NT2/D1 (cell line): ENCODE results near the gene CNOT10.

ENCODE experiments used
- DNase-seq: peaks from one replicate; pipeline ENCODE4 v3.0.0-alpha.2; 2011; ENCODE audit warnings: low read depth, low spot score
- H3K27me3 ChIP-seq: 2 replicates; pipeline ENCODE4 v1.6.0; 2011; ENCODE audit warnings: mild to moderate bottlenecking; ENCODE audit not compliant: insufficient read length, insufficient read depth
- H3K36me3 ChIP-seq: 2 replicates; pipeline ENCODE4 v1.6.1; 2011; ENCODE audit warnings: mild to moderate bottlenecking, low read length, mixed read lengths; ENCODE audit not compliant: insufficient read depth, insufficient read length
- H3K4me1 ChIP-seq: 2 replicates; pipeline ENCODE4 v1.5.1; 2011; ENCODE audit not compliant: insufficient read depth, insufficient read length
- H3K4me3 ChIP-seq: 2 replicates; pipeline ENCODE4 v1.5.1; 2011; ENCODE audit warnings: low read depth; ENCODE audit not compliant: insufficient read length
- H3K9ac ChIP-seq: 2 replicates; pipeline ENCODE4 v1.6.0; 2011; ENCODE audit warnings: low read depth; ENCODE audit not compliant: insufficient read length
- H3K9me3 ChIP-seq: 2 replicates; pipeline ENCODE4 v1.5.1; 2011; ENCODE audit warnings: mild to moderate bottlenecking, low read length; ENCODE audit not compliant: insufficient read depth
- SUZ12 ChIP-seq: IDR thresholded peaks from 2 replicates; pipeline ENCODE4 v1.6.1; 2011; ENCODE audit not compliant: insufficient read length, insufficient read depth; ENCODE audit errors: extremely low read depth
- YY1 ChIP-seq: IDR thresholded peaks from 2 replicates; pipeline ENCODE4 v1.6.1; 2011; ENCODE audit not compliant: insufficient read length, insufficient read depth
- ZNF274 ChIP-seq: IDR thresholded peaks from 2 replicates; pipeline ENCODE4 v1.6.1; 2011; ENCODE audit warnings: mild to moderate bottlenecking, low read depth, low read length

CNOT10 gene

DNA sequence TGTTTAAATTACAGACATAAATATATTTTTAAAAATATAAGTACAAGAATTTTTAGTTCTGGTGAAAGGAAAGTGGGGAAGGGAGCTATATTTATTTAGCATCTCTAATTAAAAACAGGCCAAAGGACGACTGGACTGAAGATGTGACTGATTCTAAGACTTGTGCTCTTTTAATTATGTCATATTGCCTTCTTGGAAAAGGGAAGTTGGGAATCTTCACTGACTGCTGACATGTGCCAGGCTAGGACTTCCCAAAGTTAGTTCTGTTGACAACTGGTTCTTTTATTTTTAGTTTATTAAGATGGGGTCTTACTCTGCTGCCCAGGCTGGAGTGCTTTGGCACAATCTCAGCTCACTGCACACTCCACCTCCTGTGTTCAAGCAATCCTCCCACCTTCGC, 13.5 kb downstream of the CNOT10 start:
- Histone ChIP-seq H3K27me3 (no peaks in the 10 kb centered on the region), H3K9ac (no peak overlapping the region), H3K9me3 (no peaks in the 10 kb centered on the region), H3K36me3 (peaks cover 7% of the 10 kb centered on the region), H3K4me1 (no peaks in the 10 kb centered on the region), H3K4me3 (no peak overlapping the region)
- DNase-seq, result no peak
- no peak for TF ChIP-seq ZNF274
- TF ChIP-seq SUZ12, result no peak
- no peak for TF ChIP-seq YY1

DNA sequence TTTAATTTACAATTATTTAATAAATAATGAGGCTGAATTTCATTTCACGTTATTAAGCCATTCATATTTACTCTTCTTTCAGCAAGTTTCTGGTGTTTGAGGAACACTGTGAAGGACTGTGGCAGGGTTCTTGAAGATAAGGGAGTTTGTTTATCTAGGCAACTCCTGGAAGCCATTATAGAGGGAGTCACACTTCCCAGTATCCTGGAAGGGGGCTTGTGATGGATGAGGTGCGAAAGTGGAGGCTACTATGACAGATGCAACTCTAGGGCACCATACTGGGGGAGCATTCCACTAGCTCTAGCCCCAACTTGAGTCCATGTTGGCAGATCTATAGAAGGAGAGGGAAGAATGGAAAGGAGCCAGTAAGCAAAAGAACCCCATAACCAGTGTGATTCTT, 14.4 kb downstream of the CNOT10 start:
- H3K9me3 ChIP-seq, result no peaks in the 10 kb centered on the region
- H3K36me3 ChIP-seq, result peaks cover 11% of the 10 kb centered on the region
- no peak for DNase-seq
- no peaks in the 10 kb centered on the region for H3K4me1 ChIP-seq
- no peak overlapping the region for H3K9ac ChIP-seq
- H3K27me3 ChIP-seq, result no peaks in the 10 kb centered on the region
- TF ChIP-seq ZNF274, result no peak
- no peak for TF ChIP-seq SUZ12
- no peak for TF ChIP-seq YY1
- no peak overlapping the region for H3K4me3 ChIP-seq

DNA sequence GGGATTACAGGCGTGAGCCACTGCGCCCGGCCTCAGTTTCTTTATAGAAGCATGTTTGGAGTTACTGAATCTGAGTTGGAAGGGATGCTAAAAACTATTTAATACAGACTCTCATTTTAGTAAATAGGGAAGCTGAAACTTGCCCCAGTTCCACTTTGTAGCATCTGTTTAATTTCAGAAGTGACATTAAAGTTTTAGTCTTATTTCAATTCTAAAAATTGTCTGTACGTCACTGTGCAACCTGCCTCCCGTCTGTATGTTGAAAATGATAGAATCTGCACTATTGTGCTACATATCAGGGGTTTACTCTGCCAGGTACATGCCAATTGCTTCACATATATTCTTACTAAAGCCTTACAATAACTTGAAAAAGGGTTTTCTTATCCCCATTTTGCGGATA, 15.3 kb downstream of the CNOT10 start:
- Histone ChIP-seq H3K4me1 (no peaks in the 10 kb centered on the region), H3K9me3 (no peaks in the 10 kb centered on the region), H3K27me3 (no peaks in the 10 kb centered on the region), H3K4me3 (no peak overlapping the region), H3K36me3 (peaks cover 14% of the 10 kb centered on the region), H3K9ac (no peak overlapping the region)
- TF ChIP-seq YY1 (no peak), SUZ12 (no peak), ZNF274 (no peak)
- DNase-seq, result no peak

DNA sequence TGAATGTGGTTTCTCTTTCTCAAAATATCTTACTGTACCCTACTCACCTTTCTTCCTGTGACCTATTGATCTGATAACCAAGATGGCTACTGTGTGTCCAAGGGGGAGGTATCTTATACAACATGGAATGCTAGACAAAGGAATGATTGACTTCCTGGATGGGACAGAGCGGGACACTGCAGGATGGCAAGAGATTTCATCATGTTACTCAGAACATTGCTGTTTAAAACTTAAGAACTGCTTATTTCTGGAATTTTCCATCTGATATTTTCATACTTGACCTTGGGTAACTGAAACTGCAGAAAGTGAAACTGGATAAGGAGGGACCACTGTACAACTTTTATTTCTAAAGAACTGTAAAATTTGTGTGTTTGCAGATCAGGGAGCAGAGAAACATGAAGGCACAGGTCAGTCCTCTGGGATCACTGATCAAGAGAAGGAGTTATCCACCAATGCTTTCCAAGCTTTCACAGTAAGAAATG, 18.5 kb downstream of the CNOT10 start:
- Histone ChIP-seq H3K27me3 (no peaks in the 10 kb centered on the region), H3K4me3 (no peak overlapping the region), H3K9me3 (no peaks in the 10 kb centered on the region), H3K4me1 (no peaks in the 10 kb centered on the region), H3K9ac (no peak overlapping the region), H3K36me3 (peaks cover 31% of the 10 kb centered on the region)
- TF ChIP-seq SUZ12 (no peak), YY1 (no peak)
- no peak for DNase-seq

DNA sequence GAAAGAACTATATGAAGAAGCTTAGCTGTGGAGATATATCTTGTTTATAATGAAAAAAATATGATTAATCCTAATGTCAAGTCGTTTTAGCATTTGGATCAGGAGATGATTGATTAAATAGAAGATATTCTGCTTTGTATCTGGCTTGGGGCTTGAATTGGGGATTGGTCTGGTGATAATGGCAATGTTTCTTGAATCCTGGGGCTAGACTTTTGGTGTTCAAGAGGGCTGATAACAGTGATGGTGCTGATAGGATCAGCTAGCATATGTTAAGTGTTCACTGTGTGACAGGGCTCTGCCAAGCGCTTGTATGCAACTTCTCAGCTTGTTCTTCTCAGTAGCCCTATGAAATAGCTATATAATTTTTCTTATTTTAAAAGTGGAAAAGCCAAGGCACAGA, 20.2 kb downstream of the CNOT10 start:
- Histone ChIP-seq H3K4me1 (no peaks in the 10 kb centered on the region), H3K36me3 (peaks cover 44% of the 10 kb centered on the region)
- no peak for DNase-seq

DNA sequence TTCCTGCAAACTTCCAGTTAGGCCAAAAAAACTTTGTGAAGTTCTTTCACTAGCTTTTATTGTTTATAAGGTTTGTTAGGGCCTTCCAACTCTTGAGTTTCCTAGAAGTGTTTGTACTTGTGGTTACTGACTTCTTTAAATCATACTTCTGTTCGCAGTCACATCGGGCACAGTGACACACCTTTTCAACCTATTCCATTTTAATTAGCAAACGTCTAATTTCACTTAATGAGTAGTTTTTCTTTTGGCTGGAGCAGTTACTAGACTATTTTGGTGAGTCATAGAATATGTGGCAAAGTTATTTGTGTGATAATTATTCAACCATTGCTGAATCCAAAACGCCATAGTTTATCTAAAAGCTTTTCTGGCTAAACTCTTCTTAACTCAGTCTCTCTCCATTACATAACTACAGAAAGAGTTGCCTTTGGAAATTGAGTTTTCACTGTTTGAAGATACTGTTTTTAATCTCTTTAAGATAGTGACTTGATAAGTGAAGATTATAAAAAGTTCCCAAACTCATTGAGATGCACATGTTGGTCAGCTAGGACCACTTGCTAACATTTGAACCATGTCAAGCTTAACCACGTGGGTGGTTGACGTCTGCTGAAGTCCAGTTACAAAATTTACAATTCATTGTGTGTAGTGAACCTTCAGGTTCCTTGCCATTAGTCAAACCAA, 21.5 kb downstream of the CNOT10 start:
- no peaks in the 10 kb centered on the region for H3K4me1 ChIP-seq
- H3K9ac ChIP-seq, result no peak overlapping the region
- H3K27me3 ChIP-seq, result no peaks in the 10 kb centered on the region
- H3K9me3 ChIP-seq, result no peaks in the 10 kb centered on the region
- H3K4me3 ChIP-seq, result no peak overlapping the region
- DNase-seq, result no peak
- H3K36me3 ChIP-seq, result peaks cover 56% of the 10 kb centered on the region
- TF ChIP-seq SUZ12, result no peak
- TF ChIP-seq YY1, result no peak
- no peak for TF ChIP-seq ZNF274

More for the DNA sequence above, 20.2 kb downstream of the CNOT10 start:
- H3K4me3 ChIP-seq, result no peak overlapping the region
- no peaks in the 10 kb centered on the region for H3K9me3 ChIP-seq
- no peak for TF ChIP-seq YY1
- no peak for TF ChIP-seq SUZ12
- TF ChIP-seq ZNF274, result no peak
- no peak overlapping the region for H3K9ac ChIP-seq
- H3K27me3 ChIP-seq, result no peaks in the 10 kb centered on the region

DNA sequence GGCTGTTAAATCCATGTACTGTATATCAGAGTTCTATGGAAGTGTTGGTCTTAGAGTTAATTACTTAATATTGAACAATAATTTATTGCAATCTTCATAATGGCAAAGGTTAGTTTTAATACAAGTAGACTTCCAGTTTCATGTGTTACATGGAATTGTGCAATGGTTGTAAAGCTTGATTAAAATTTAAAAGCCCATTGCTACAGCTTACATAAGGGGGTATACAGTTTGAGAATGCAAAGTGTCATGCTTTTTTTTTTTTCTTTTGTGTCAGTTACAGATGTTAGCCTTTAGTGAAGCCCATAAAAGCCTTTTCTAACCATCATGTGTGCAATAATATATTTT, 22.0 kb downstream of the CNOT10 start:
- DNase-seq, result no peak
- no peak for TF ChIP-seq SUZ12
- no peak for TF ChIP-seq ZNF274
- TF ChIP-seq YY1, result no peak
- Histone ChIP-seq H3K27me3 (no peaks in the 10 kb centered on the region), H3K36me3 (peaks cover 59% of the 10 kb centered on the region), H3K4me1 (no peaks in the 10 kb centered on the region), H3K4me3 (no peak overlapping the region), H3K9ac (no peak overlapping the region), H3K9me3 (no peaks in the 10 kb centered on the region)
